Measurements from ENCODE around the gene TAF6L. TPM values are rescaled to one million over a fixed set of nuclear protein-coding genes. Genes with fewer than 3 reads are reported as not detected.

Gene TAF6L
- polyA plus RNA-seq, 1 donor (not counting 4 experiments of a cell fraction or from before 2014, with no cell fraction given), result 14.7 TPM

DNA sequence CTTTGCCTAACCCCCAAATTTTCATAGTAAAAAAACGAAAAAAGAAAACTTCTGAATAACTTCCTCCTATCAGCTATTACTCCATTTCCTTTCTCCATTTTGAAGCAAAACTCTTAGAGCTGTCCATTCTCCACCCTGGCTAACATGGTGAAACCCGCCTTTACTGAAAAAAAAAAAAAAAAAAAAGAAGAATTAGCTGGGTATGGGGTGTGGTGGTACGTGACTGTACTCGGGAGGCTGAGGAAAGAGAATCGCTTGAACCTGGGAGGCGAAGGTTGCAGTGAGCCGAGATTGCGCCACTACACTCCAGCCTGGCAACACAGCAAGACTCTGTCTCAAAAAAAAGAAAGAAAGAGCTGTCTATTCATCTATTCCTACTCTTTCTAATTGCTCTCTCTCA is 45.4 kb downstream of the TAF6L start:
- H4K20me1 ChIP-seq (ENCODE audit: control insufficient read depth, extremely low read depth, insufficient read depth, low read length), result no peaks in the 10 kb centered on the region

DNA sequence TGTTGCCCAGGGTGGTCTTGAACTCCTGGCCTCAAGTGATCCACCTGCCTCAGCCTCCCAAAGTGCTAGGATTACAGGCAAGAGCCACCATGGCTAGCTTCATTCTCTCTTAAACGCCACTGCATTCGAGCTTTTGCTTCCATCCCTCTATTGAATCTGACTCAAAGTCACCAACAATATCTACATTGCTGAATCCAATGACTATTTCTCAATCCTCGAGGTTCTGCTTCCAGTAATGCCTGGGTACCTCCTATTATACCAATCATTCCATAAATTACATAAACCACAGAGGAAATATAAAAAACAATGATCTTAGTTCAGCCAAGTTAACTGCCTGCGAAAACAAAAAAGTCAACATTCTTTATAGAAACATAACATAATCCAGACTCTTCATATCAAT is 45.9 kb downstream of the TAF6L start:
- no peaks in the 10 kb centered on the region for H3K79me2 ChIP-seq (ENCODE audit: control insufficient read depth, insufficient read depth, low read length)
- dilution Hi-C loops (cut with MboI; ENCODE audit: extremely low pct_ligation_motif_present, low sequenced_read_pairs), result no loop called here
- H3K4me1 ChIP-seq (ENCODE audit: control insufficient read depth, extremely low read depth, insufficient read depth, low read length), result no peaks in the 10 kb centered on the region
- no peak for TF ChIP-seq EZH2 (IDR thresholded peaks at IDR 0.05; ENCODE audit: low read length)
- TF ChIP-seq, protein P1, sequence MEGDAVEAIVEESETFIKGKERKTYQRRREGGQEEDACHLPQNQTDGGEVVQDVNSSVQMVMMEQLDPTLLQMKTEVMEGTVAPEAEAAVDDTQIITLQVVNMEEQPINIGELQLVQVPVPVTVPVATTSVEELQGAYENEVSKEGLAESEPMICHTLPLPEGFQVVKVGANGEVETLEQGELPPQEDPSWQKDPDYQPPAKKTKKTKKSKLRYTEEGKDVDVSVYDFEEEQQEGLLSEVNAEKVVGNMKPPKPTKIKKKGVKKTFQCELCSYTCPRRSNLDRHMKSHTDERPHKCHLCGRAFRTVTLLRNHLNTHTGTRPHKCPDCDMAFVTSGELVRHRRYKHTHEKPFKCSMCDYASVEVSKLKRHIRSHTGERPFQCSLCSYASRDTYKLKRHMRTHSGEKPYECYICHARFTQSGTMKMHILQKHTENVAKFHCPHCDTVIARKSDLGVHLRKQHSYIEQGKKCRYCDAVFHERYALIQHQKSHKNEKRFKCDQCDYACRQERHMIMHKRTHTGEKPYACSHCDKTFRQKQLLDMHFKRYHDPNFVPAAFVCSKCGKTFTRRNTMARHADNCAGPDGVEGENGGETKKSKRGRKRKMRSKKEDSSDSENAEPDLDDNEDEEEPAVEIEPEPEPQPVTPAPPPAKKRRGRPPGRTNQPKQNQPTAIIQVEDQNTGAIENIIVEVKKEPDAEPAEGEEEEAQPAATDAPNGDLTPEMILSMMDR (optimal IDR thresholded peaks at IDR 0.05 in 1 of 3, IDR thresholded peaks at IDR 0.05 in 1 of 3, conservative IDR thresholded peaks at IDR 0.05 in 1 of 3; ENCODE audit: extremely low read depth in 1 of 3, insufficient read depth in 2 of 3, low read length in 3 of 3), result no peak
- H3K27ac ChIP-seq (ENCODE audit: control insufficient read depth, insufficient read depth, low read length), result no peak overlapping the region
- H3K9ac ChIP-seq (ENCODE audit: control insufficient read depth, extremely low read depth, insufficient read depth, low read length), result no peak overlapping the region
- no peak overlapping the region for H3K4me2 ChIP-seq (ENCODE audit: control insufficient read depth, extremely low read depth, insufficient read depth, low read depth, low read length)
- DNase-seq (ENCODE audit: low read depth, low spot score), result no peak
- H3K9me1 ChIP-seq (ENCODE audit: control insufficient read depth, extremely low read depth, insufficient read depth, low read length), result no peaks in the 10 kb centered on the region
- FAIRE-seq, result no peak
- H2AFZ ChIP-seq (ENCODE audit: control insufficient read depth, low read length), result no peak overlapping the region
- H3K36me3 ChIP-seq (ENCODE audit: control insufficient read depth in 2 of 2, extremely low read depth in 1 of 2, insufficient read depth in 2 of 2, low read length in 2 of 2), result peaks cover 2 to 7% of the 10 kb centered on the region in 2 experiments
- no peaks in the 10 kb centered on the region for H4K20me1 ChIP-seq (ENCODE audit: control insufficient read depth, extremely low read depth, insufficient read depth, low read length)
- H3K4me3 ChIP-seq (ENCODE audit: control insufficient read depth in 2 of 3, extremely low read depth in 1 of 3, insufficient read depth in 2 of 3, low read depth in 1 of 3, low read length in 3 of 3), result no peak overlapping the region
- H3K27me3 ChIP-seq (ENCODE audit: control insufficient read depth, extremely low read depth, insufficient read depth, low read length), result no peaks in the 10 kb centered on the region
- no peaks in the 10 kb centered on the region for H3K9me3 ChIP-seq (ENCODE audit: control insufficient read depth, low read depth, low read length)

More for the DNA sequence above, 45.4 kb downstream of the TAF6L start:
- Histone ChIP-seq H2AFZ (ENCODE audit: control insufficient read depth, low read length) (no peak overlapping the region), H3K27me3 (ENCODE audit: control insufficient read depth, extremely low read depth, insufficient read depth, low read length) (no peaks in the 10 kb centered on the region), H3K9me1 (ENCODE audit: control insufficient read depth, extremely low read depth, insufficient read depth, low read length) (no peaks in the 10 kb centered on the region), H3K4me1 (ENCODE audit: control insufficient read depth, extremely low read depth, insufficient read depth, low read length) (no peaks in the 10 kb centered on the region), H3K9ac (ENCODE audit: control insufficient read depth, extremely low read depth, insufficient read depth, low read length) (no peak overlapping the region), H3K9me3 (ENCODE audit: control insufficient read depth, low read depth, low read length) (no peaks in the 10 kb centered on the region), H3K36me3 (ENCODE audit: control insufficient read depth in 2 of 2, extremely low read depth in 1 of 2, insufficient read depth in 2 of 2, low read length in 2 of 2) (peaks cover 2 to 7% of the 10 kb centered on the region in 2 experiments), H3K4me2 (ENCODE audit: control insufficient read depth, extremely low read depth, insufficient read depth, low read depth, low read length) (no peak overlapping the region), H3K27ac (ENCODE audit: control insufficient read depth, insufficient read depth, low read length) (no peak overlapping the region), H3K4me3 (ENCODE audit: control insufficient read depth in 2 of 3, extremely low read depth in 1 of 3, insufficient read depth in 2 of 3, low read depth in 1 of 3, low read length in 3 of 3) (no peak overlapping the region), H3K79me2 (ENCODE audit: control insufficient read depth, insufficient read depth, low read length) (no peaks in the 10 kb centered on the region)
- dilution Hi-C loops (cut with MboI; ENCODE audit: extremely low pct_ligation_motif_present, low sequenced_read_pairs), result no loop called here
- FAIRE-seq (no peak), DNase-seq (ENCODE audit: low read depth, low spot score) (no peak)
- no peak for TF ChIP-seq EZH2 (IDR thresholded peaks at IDR 0.05; ENCODE audit: low read length)
- TF ChIP-seq, protein P1 (optimal IDR thresholded peaks at IDR 0.05 in 1 of 3, IDR thresholded peaks at IDR 0.05 in 1 of 3, conservative IDR thresholded peaks at IDR 0.05 in 1 of 3; ENCODE audit: extremely low read depth in 1 of 3, insufficient read depth in 2 of 3, low read length in 3 of 3), result no peak

All from keratinocyte (primary cell).